ENCODE measurements around the gene RPL11.
A peak's percentile ranks its signal among the peaks of the same experiment; 100 is the strongest.
"Not testable (repeated sequence)": the region's sequence is repeated elsewhere in the genome, so short reads cannot be mapped to it uniquely, and the experiment has no call there.

RPL11 gene

DNA sequence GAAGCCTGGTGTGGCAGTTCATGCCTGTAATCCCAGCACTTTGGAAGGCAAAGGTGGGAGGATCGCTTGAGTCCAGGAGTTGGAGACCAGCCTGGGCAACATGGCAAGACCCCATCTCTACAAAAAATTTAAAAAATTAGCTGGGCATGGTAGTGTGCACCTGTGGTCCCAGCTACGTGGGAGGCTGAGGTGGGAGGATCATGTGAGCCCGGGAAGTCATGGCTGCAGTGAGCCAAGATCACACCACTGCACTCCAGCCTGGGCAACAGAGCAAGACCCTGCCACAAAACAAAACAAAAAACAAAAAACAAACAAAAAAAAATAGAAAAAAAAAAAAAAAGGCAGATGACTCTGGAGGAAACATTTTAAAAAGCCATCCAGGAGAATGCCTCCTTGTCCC is 3.9 kb upstream of the RPL11 start:
- not testable (repeated sequence) for DNase-seq

- DNase-seq, result not testable (repeated sequence)
These were observed 3.3 kb upstream of the RPL11 start for GRCh38 chr1:23688281-23688680.

DNA sequence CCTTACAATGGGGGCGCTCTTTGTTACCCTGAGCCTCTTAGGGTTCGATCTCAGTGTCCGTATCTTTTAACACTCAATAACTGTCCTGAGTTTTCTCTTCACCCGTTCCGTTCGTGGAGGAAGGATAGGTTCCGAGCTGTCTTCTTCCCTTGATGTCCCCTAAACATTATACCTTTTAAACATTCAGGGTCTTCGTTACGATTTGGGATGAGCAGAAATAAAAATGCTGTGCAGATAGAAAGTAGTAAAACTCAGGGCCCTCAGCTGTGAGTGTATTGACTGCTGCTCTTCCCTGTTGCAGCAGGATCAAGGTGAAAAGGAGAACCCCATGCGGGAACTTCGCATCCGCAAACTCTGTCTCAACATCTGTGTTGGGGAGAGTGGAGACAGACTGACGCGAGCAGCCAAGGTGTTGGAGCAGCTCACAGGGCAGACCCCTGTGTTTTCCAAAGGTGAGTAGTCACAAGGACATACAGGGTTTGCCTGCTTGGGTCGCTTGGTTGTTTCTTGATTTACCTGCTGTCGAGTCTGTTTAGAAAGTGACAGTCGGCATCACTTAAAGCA is 784 bp downstream of the RPL11 start:
- DNase-seq, result peak; percentile 27 to 29

GRCh38 chr1:23693599-23693998 is 2.0 kb downstream of the RPL11 start:
- no peak for DNase-seq

- no peak for DNase-seq
These were observed 2.8 kb downstream of the RPL11 start for GRCh38 chr1:23694371-23694770.

DNA sequence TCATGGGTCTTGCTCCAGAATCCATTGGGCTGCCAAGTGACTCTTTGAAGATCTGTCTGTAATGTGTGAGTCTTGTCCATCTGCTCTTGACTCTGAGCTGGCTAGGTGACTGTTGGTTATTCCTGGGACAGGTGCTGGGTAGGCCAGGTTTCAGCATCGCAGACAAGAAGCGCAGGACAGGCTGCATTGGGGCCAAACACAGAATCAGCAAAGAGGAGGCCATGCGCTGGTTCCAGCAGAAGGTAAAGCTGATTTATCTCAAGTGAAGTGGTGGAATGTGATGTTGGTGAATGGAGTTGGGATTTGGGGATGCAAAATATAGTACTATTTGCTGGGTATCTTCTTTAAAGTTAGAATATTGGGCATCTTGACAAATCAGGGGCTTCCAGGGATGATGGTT is 4.1 kb downstream of the RPL11 start:
- DNase-seq, result no peak

GRCh38 chr1:23696335-23696989 is 4.9 kb downstream of the RPL11 start:
- no peak for DNase-seq

- DNase-seq, result no peak
These were observed 6.9 kb downstream of the RPL11 start for GRCh38 chr1:23698466-23698865.

- DNase-seq, result no peak
These were observed 7.9 kb downstream of the RPL11 start for GRCh38 chr1:23699280-23700179.

DNA sequence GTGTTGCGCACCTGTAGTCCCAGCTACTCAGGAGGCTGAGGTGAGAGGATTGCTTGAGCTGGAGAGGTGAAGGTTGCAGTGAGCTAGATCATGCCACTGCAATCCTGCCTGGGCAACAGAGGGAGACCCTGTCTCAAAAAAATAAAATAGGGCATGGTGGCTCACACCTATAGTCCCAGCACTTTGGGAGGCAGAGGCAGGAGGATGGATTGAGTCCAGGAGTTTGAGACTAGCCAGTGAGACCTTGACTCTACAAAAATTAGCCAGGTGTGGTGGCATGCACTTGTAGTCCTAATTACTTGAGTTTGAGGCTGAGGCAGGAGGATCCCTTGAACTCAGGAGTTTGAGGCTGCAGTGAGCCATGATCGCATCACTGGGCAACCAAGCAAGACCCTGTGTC is 9.7 kb downstream of the RPL11 start:
- no peak for DNase-seq

DNA sequence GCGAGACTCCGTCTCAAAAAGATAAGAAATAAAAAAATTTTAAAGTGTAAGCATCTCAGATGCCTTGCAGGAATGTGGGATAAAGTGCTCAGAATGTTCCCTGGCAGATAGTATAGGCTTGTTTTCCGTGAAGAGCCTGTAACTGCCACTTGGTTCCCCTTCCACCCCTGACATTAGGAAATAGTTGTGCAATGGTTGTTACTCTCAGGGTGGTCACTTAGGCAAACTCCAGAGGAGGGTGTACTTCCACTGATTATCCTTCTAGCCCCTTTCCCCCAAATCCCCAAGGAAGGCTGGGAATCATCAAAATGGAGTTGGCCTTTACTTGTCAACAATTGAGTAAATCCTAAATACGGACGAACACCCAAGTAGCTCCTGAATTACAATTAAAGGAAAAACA is 10.4 kb downstream of the RPL11 start:
- no peak for DNase-seq

DNA sequence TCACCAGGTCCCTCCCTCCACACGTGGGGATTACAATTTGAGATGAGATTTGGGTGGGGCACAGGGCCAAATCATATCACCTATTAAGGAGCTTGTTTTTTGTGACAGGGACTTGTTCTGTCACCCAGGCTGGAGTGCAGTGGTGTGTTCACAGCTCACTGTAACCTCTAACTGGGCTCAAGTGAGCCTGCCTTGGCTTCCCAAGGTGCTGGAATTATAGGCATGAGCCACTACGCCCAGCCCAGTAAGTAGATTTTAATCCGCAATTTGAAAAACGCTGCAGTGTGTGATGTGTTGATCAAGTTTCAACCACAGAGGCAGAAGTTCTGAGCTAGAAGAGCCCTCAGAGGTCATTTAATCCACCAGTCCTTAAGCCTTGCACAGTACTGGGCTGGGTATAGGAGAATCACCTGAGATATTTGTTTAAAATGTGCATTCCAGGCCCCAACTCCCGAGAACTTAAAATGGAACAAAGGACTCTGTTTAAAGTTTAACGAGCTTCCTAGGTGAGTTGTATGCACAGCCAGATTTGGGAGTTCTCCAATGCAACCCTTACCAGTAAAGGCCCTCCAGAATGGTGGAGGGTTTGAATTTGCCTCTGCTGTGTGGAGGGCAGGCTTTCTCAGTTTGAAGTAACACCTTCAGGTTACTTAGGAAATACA is 13.4 kb downstream of the RPL11 start:
- DNase-seq, result no peak

GRCh38 chr1:23709229-23709628 is 17.6 kb downstream of the RPL11 start:
- DNase-seq, result no peak

DNA sequence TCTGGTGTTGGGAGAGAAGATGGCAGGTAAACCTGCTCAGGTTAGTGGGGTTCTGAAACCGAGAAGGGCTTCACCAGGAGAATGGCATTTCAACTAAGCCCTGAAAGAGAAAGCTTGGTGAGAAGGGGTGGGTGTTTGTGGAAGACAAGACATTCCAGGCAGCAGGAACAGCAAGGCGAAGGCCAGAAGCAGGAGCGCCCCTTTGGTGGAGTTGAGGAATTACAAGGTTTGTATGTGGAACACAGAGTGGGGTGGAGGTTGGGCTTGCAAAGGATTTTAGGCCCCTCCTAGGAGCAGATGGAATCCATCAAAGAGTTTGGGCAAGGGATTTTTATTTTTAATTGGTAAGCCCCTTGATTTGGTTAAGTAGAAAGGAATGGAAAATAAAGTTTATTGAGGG is 26.9 kb downstream of the RPL11 start:
- DNase-seq, result no peak

- DNase-seq, result no peak
These were observed 27.7 kb downstream of the RPL11 start for GRCh38 chr1:23719162-23719820.

DNA sequence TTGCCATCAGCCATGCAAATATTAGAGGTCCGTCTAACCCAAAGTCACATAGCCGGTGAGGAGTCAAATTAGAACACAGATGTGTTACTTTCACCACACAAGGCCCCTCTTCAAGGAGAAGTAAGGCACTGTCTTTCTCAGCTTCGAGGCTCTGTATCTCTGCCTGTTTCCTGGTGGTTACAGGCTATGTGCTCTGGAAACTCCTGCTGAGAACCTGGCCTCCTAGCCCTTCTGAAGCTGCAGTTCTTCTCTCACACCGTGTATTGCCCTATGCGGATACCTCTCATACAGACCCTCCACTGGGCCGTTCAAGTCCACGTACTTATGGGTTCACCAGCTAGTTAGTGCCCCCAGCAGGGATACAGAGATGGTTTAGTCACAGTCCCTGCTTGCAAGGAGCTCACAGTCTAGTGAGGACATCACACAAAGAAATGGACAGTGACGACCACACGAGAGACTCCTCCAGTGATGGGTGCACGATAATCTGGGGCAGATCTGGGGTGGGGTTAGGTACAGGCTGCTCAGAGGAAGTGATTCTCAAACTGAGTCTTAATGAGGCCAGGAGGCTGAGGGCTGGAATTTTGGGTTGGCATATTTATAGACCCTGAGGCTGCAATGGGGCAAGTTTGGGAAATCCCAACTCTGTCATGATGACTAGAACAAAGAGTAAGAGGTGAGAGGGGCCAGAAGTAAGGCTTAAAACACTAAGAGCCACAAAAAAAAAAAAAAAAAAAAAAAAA is 28.8 kb downstream of the RPL11 start:
- DNase-seq, result peak in 1 of 2 donors; percentile 17

DNA sequence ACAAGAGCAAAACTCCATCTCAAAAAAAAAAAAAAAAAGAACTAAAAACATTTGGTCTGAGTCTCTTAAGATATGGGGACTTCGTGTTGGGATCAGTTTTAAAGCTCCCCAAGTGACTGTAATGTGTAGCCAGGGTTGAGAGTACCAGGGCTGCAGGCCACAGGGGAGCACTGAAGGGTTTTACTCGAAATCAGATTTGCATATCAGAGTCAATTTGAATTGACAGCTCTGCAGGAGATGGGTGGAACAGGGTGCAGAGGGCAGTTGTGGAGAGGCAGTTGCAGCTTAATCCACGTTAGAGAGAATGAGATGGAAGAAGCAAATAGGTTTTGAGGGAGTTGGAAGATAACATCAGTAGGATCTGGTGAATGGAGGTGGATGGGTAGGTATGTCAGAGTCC is 31.0 kb downstream of the RPL11 start:
- DNase-seq, result no peak

GRCh38 chr1:23726686-23727085 is 35.1 kb downstream of the RPL11 start:
- no peak for DNase-seq

DNA sequence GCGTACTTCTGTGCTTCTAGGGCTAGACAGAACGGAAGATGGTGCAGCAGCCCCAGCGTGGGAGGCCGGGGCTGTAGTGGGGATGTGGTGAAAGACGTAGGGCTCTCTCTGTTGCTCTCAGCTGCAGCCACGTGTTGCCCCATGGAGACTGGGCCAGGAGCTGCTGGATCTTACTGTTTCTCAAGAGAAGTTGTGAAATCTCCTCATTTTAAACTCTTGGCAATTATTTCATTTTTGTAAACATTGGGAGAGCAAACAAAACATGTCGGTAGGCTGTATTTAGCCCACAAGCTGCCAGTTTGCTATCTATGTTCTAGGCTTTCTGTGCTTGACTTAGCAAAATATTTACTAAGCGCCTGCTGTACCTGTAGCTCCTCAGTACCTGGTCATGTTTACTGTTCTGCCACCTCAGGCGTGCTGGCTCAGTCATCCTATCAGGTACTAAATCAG is 35.8 kb downstream of the RPL11 start:
- no peak for DNase-seq

GRCh38 chr1:23732363-23733224 is 41.0 kb downstream of the RPL11 start:
- no peak for DNase-seq

DNA sequence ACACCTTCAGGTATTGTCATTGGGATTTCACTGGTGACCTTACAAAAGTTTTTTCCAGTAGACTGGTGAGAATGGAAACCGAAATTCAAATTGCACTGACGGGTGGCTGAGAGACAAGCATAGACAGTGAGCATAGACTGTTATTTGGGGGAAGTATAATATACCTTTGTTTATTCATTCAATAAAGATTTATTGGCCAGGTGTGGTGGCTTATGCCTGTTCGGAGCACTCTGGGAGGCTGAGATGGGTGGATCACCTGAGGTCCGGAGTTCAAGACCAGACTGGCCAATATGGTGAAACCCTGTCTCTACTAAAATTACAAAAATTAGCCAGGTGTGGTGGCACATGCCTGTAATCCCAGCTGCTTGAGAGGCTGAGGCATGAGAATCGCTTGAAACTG is 41.7 kb downstream of the RPL11 start:
- not testable (repeated sequence) for DNase-seq
